ENCODE measurements around the gene PALLD. TPM values are rescaled to one million over a fixed set of nuclear protein-coding genes. Genes with fewer than 3 reads are reported as not detected.

PALLD gene
- total and polyA plus RNA-seq, 3 donors from 2014 or later: 138 to 156 (median 146) TPM

DNA sequence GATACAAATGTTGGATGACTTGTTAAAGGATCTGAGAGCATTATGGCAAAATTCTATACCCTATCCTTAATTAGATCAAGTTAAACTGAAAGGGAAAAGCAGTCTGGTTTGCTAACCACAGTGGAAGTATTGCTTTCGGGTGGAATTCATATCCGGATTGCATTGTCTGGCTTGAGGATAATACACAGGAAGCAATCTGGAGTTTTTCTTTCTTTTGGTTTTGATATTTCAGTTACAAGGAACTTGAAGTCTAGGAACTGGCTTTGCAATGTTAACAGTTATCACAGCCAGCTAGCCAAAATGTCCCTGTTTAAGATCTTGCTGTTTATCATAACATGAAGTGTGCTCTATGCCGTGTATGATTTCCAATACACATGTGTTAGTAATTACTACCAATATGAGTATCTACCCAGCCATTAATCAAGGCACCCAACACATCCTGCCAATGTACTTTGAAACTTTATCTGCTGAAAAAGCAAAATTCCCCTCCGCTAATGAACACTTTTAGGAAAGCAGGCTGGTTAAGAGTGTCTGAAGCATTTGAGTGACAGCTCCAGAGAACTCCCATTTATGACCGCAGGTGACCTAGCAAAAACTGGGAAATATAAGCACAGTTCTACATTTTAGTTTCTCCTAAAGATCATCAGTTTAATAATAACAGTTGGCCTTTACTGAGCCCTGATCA lies 146.4 kb downstream of the PALLD start:
- Histone ChIP-seq H3K27me3 (no peaks in the 10 kb centered on the region), H3K27ac (no peak overlapping the region), H3K4me3 (no peak overlapping the region), H3K4me1 (no peaks in the 10 kb centered on the region), H3K36me3 (ENCODE audit: low read depth, missing control alignments) (no peaks in the 10 kb centered on the region), H3K9me3 (no peaks in the 10 kb centered on the region)
- intact Hi-C loops (cut with DNase I; ENCODE audit: low total_unique reads): no loop called here
- 41 to 68% methylated on average over 5 of the region's 5 CpGs for WGBS, 2 donors
- TF ChIP-seq, protein P1, sequence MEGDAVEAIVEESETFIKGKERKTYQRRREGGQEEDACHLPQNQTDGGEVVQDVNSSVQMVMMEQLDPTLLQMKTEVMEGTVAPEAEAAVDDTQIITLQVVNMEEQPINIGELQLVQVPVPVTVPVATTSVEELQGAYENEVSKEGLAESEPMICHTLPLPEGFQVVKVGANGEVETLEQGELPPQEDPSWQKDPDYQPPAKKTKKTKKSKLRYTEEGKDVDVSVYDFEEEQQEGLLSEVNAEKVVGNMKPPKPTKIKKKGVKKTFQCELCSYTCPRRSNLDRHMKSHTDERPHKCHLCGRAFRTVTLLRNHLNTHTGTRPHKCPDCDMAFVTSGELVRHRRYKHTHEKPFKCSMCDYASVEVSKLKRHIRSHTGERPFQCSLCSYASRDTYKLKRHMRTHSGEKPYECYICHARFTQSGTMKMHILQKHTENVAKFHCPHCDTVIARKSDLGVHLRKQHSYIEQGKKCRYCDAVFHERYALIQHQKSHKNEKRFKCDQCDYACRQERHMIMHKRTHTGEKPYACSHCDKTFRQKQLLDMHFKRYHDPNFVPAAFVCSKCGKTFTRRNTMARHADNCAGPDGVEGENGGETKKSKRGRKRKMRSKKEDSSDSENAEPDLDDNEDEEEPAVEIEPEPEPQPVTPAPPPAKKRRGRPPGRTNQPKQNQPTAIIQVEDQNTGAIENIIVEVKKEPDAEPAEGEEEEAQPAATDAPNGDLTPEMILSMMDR (IDR thresholded peaks at IDR 0.05): no peak
- TF ChIP-seq POLR2A (IDR thresholded peaks at IDR 0.05): no peak
- DNase-seq: no peak

DNA sequence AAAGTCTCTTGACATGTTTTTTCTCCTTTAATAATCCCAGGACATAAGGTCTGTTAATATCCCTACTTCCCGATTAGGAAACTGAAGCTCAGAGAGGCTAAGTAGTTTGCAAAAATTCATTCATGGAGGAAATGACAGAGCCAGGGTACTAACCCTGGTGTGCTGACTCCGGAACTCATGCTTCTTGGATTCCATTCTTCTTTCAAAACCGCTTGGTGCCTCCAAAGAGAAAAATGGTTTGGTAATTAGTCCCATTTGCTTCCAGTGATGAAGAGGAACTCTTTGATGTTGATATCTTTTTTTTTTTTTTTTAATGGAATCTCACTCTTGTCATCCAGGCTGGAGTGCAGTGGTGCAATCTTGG lies 146.9 kb downstream of the PALLD start:
- Histone ChIP-seq H3K27ac (no peak overlapping the region), H3K9me3 (no peaks in the 10 kb centered on the region), H3K27me3 (no peaks in the 10 kb centered on the region), H3K36me3 (ENCODE audit: low read depth, missing control alignments) (no peaks in the 10 kb centered on the region), H3K4me1 (no peaks in the 10 kb centered on the region), H3K4me3 (no peak overlapping the region)
- intact Hi-C loops (cut with DNase I; ENCODE audit: low total_unique reads): no loop called here
- no peak for DNase-seq
- 93 to 96% methylated on average over 3 of the region's 3 CpGs for WGBS, 2 donors
- TF ChIP-seq, protein P1 (IDR thresholded peaks at IDR 0.05): no peak
- no peak for TF ChIP-seq POLR2A (IDR thresholded peaks at IDR 0.05)

DNA sequence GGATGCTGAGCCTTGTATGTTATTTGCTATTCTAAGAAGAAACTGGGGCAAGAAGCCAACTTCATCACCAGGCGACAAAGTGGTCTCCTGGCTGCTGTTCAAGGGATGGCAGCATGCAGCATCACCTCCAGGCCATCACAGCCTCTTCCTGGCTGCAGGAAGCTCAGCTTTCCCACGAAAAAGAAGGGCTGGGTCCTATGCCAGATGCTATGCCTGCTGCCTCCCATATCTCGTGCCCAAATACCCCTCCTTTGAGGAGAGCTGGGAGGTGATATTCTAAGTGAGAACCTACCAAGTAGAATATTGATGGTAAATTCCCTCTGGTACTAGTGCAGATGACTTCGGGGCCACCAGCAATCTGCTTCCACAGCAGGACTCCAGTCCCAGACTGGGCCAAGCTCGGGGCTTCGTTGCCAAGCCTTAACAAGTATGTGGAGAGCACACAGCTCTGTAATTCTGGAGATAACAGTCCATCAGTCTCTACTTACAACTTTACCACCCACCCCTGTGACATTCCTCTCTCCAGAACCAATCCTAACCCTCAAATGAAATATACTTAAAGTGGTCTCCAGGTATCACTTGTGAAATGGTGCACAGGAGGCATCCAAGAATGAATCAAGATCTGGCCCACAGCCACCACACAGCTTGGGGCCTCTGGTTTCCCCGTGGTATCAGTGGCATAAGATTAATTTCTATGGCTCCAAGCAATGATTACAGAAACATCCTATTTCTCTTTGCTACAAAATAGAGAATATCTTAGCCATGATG lies 149.3 kb downstream of the PALLD start:
- DNase-seq: no peak
- TF ChIP-seq, protein P1 (IDR thresholded peaks at IDR 0.05): no peak
- TF ChIP-seq POLR2A (IDR thresholded peaks at IDR 0.05): no peak
- Histone ChIP-seq H3K27ac (no peak overlapping the region), H3K9me3 (no peaks in the 10 kb centered on the region), H3K4me3 (no peak overlapping the region), H3K4me1 (no peaks in the 10 kb centered on the region), H3K27me3 (no peaks in the 10 kb centered on the region), H3K36me3 (ENCODE audit: low read depth, missing control alignments) (no peaks in the 10 kb centered on the region)
- WGBS, 2 donors: 50 to 68% methylated on average over 6 to 7 of the region's 7 CpGs
- intact Hi-C loops (cut with DNase I; ENCODE audit: low total_unique reads): no loop called here

DNA sequence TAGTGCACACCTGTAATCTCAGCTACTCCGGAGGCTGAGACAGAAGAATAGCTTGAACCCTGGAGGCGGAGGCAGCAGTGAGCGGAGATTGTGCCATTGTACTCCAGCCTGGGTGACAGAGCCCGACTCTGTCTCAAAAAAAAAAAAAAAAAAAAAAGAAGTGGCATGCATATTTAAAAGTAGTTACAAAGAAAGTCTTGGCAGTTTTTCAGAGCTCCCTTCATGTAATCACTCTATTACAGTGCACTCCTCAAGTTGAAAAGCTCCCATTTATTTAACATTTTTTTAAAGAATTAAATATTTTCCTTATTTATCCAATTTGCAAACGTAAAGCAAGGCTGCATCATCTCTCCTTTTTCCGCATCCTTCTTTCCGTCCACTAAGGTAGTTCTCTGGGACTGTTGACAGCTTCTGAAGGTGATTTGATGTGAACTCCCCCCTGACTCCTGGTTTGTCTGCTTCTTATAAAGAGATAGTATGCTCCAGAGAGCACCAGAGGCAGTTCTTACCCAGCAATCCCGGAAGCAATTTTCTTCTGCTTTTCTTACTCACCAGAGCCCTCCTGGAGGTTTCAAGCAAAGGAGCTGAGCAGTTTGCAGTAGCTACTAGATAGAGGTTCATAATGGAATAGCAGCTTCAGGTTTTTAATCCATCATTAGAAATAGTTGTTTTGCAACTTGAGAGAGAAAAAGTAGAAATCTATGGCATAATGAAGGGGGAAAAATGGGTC lies 151.0 kb downstream of the PALLD start:
- no peak overlapping the region for H3K4me3 ChIP-seq
- H3K27ac ChIP-seq: no peak overlapping the region
- H3K4me1 ChIP-seq: no peaks in the 10 kb centered on the region
- H3K36me3 ChIP-seq (ENCODE audit: low read depth, missing control alignments): no peaks in the 10 kb centered on the region
- TF ChIP-seq, protein P1 (IDR thresholded peaks at IDR 0.05): no peak
- TF ChIP-seq POLR2A (IDR thresholded peaks at IDR 0.05): no peak
- 70 to 71% methylated on average over 8 of the region's 8 CpGs for WGBS, 2 donors
- H3K27me3 ChIP-seq: no peaks in the 10 kb centered on the region
- DNase-seq: no peak
- intact Hi-C loops (cut with DNase I; ENCODE audit: low total_unique reads): no loop called here
- H3K9me3 ChIP-seq: no peaks in the 10 kb centered on the region

Data from testis (tissue), 3 donors.